Smooth muscle cell (in vitro differentiated cells): ENCODE results near the gene PSD4. TPM values are rescaled to one million over a fixed set of nuclear protein-coding genes. Genes with fewer than 3 reads are reported as not detected.

Experiments used
- DNase-seq: peaks from one replicate; lab custom pipeline; 2025; ENCODE audit not compliant: unreplicated experiment; lab: John Stamatoyannopoulos, UW
- H2AFZ ChIP-seq: fragments of 200-600 bp; sonication (generic); 2 replicates; pipeline ENCODE4 v1.6.0; 2016; ENCODE audit warnings: antibody characterized with exemption, low read depth, mild to moderate bottlenecking
- H3F3A ChIP-seq: fragments of 200-600 bp; sonication (generic); 2 replicates; pipeline ENCODE4 v1.6.0; 2017; ENCODE audit warnings: antibody characterized with exemption, low read depth
- H3K27ac ChIP-seq: fragments of 200-600 bp; sonication (generic); 2 replicates; pipeline ENCODE4 v1.5.1; 2016; ENCODE audit warnings: low read depth, mild to moderate bottlenecking
- H3K27me3 ChIP-seq: fragments of 200-600 bp; sonication (generic); 2 replicates; pipeline ENCODE4 v1.6.1; 2016; ENCODE audit warnings: low read depth, mild to moderate bottlenecking
- H3K36me3 ChIP-seq: fragments of 200-600 bp; sonication (generic); 2 replicates; pipeline ENCODE4 v1.5.1; 2016; ENCODE audit warnings: low read depth
- H3K4me1 ChIP-seq: fragments of 200-600 bp; sonication (generic); 2 replicates; pipeline ENCODE4 v1.5.1; 2016; ENCODE audit warnings: low read depth
- H3K4me2 ChIP-seq: fragments of 200-600 bp; sonication (generic); 2 replicates; pipeline ENCODE4 v1.6.0; 2016; ENCODE audit warnings: mild to moderate bottlenecking
- H3K4me3 ChIP-seq: fragments of 200-600 bp; sonication (generic); 2 replicates; pipeline ENCODE4 v1.5.1; 2016; ENCODE audit warnings: mild to moderate bottlenecking
- H3K79me2 ChIP-seq: fragments of 200-600 bp; sonication (generic); 2 replicates; pipeline ENCODE4 v1.6.0; 2016; ENCODE audit warnings: low read depth, mild to moderate bottlenecking
- H3K9ac ChIP-seq: fragments of 200-600 bp; sonication (generic); 2 replicates; pipeline ENCODE4 v1.6.0; 2016; ENCODE audit warnings: low read depth
- H3K9me3 ChIP-seq: fragments of 200-600 bp; sonication (generic); replicated peaks from 2 replicates; pipeline ENCODE4 v1.5.1; 2016; ENCODE audit warnings: low read depth
- H4K20me1 ChIP-seq: fragments of 200-600 bp; sonication (generic); 2 replicates; pipeline ENCODE4 v1.6.0; 2016; ENCODE audit warnings: low read depth
- WGBS: methylation state at CpG from one replicate; pipeline ENCODE4 v1.1.7; 2016; ENCODE audit warnings: low lambda C conversion rate; 5-methylcytosine and 5-hydroxymethylcytosine counted together
- polyA plus RNA-seq: library from polyadenylated mRNA; unstranded; fragments of >200 nt; fragmentation: Nextera tagmentation; extraction: Ambion mirVana; gene quantifications from 2 replicates; pipeline ENCODE4 v1.2.1, GENCODE V29; 2016
- total RNA-seq: library from RNA; depleted of rRNA; stranded (reverse); fragments of >200 nt; gene quantifications from 2 replicates; pipeline ENCODE4 v1.2.3, GENCODE V29; 2014
- TF ChIP-seq, protein P1 (sequence below): fragments of 200-600 bp; sonication (generic); IDR thresholded peaks from 2 replicates; pipeline ENCODE4 v1.5.1; 2017; ENCODE audit warnings: borderline replicate concordance, mild to moderate bottlenecking, antibody characterized with exemption; ENCODE audit not compliant: insufficient read depth, poor library complexity, severe bottlenecking

The PSD4 gene
- total and polyA plus RNA-seq, 2 experiments from 2014 or later, result 7.3 to 7.8 TPM

DNA sequence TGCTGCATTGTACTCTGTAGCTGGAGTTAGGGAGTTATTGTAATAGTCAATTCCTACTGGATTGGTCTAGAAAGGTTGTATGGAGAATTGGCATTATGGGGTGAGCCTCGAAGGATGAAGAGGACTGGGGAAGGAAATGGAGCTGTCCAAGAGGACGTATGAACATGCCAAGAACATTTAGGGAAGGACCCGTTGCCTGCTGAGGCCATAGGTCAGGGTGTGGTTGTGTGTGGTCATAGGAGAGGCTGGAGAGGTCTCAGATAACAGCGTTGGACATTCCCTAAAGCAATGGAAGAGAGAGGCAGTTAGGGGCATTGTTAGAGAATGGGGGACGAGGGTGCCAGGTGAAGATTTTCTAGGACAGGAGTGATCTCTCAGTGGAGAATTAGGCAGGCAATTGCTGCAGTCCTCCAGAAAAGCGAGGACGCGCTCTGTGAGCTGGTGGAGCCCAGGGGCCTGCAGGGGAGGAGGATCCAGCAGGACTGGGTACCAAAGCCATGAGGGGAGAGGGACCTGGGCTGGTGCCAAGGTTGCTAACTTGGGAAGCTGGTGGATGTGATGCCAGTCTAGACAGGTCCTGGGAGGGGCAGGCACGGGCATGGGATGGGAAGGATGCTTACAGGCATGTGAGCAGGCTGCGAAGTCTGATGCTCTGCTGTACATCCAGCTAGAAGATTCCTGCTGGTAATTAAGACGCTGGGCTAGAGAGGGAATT, 9.4 kb upstream of the PSD4 start:
- Histone ChIP-seq H3K27me3 (no peaks in the 10 kb centered on the region), H4K20me1 (no peaks in the 10 kb centered on the region), H3K9ac (no peak overlapping the region), H3K4me2 (no peak overlapping the region), H3K27ac (no peak overlapping the region), H3K4me3 (no peak overlapping the region), H2AFZ (no peak overlapping the region), H3K9me3 (no peaks in the 10 kb centered on the region), H3F3A (no peaks in the 10 kb centered on the region), H3K79me2 (no peaks in the 10 kb centered on the region), H3K36me3 (no peaks in the 10 kb centered on the region), H3K4me1 (no peaks in the 10 kb centered on the region)
- TF ChIP-seq, protein P1, sequence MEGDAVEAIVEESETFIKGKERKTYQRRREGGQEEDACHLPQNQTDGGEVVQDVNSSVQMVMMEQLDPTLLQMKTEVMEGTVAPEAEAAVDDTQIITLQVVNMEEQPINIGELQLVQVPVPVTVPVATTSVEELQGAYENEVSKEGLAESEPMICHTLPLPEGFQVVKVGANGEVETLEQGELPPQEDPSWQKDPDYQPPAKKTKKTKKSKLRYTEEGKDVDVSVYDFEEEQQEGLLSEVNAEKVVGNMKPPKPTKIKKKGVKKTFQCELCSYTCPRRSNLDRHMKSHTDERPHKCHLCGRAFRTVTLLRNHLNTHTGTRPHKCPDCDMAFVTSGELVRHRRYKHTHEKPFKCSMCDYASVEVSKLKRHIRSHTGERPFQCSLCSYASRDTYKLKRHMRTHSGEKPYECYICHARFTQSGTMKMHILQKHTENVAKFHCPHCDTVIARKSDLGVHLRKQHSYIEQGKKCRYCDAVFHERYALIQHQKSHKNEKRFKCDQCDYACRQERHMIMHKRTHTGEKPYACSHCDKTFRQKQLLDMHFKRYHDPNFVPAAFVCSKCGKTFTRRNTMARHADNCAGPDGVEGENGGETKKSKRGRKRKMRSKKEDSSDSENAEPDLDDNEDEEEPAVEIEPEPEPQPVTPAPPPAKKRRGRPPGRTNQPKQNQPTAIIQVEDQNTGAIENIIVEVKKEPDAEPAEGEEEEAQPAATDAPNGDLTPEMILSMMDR, result no peak
- 94% methylated on average over 11 of the region's 11 CpGs for whole genome bisulfite sequencing
- DNase-seq, result no peak

DNA sequence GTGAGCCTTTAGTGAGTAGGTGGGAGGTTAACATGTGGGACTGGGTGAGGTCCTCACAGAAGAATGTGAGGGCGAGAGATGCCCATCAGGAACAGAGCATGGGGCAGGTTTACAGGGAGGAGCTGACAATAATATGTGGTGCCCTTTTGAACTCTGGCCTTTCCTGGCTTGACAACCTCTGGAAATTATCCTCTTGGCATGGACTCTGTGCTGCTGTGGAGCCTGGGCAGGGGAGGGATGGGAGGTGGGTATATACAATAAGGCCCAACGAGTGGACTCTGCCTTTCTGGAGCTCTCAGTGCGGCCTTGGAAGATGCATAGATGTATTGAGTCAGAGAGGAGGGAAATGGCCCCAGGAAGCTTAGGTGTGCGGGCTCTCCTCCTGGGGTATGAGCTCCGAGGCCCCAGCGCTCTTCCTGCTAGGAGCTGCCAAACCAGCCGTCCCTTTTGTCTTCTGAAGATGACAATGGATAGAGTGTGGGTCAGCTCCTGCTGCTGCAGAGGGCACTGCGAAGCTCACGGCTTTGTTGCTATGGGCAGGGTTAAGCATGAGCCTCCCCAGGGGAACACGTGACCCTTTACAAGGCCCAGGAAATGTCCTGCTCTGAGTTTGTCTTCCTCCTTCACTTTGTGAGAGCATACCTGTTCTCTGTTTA, 8.7 kb upstream of the PSD4 start:
- WGBS, result 73% methylated on average over 10 of the region's 10 CpGs
- Histone ChIP-seq H3K79me2 (no peaks in the 10 kb centered on the region), H3K4me3 (no peak overlapping the region), H3K27me3 (no peaks in the 10 kb centered on the region), H3K4me1 (no peaks in the 10 kb centered on the region), H3K9me3 (no peaks in the 10 kb centered on the region), H3K9ac (no peak overlapping the region), H4K20me1 (no peaks in the 10 kb centered on the region), H2AFZ (no peak overlapping the region), H3K36me3 (no peaks in the 10 kb centered on the region), H3F3A (no peaks in the 10 kb centered on the region), H3K4me2 (no peak overlapping the region), H3K27ac (no peak overlapping the region)
- TF ChIP-seq, protein P1, result no peak
- DNase-seq, result no peak

DNA sequence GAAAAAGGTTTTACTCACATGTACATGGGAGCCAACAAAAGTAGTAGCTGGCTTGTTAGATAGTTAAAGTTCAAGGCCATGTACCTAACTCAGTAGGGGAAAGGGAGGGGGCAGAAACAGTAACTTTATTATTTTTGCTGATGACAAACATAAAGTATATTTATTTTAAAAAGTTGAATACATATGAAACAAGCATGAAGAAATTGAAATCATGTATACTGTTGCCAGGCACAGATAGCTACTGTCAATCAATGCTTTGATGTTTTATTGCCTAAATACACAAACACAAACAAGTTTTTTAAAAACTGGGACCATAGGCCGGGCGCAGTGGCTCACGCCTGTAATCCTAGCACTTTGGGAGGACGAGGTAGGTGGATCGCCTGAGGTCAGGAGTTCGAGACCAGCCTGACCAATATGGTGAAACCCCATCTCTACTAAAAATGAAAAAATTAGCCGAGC, 7.6 kb upstream of the PSD4 start:
- Histone ChIP-seq H3K4me3 (no peak overlapping the region), H2AFZ (no peak overlapping the region), H3K4me2 (no peak overlapping the region), H3K27ac (no peak overlapping the region), H3K9ac (no peak overlapping the region), H4K20me1 (no peaks in the 10 kb centered on the region), H3F3A (no peaks in the 10 kb centered on the region), H3K79me2 (no peaks in the 10 kb centered on the region), H3K27me3 (no peaks in the 10 kb centered on the region), H3K4me1 (no peaks in the 10 kb centered on the region), H3K36me3 (no peaks in the 10 kb centered on the region), H3K9me3 (no peaks in the 10 kb centered on the region)
- WGBS, result over 99% methylated on average over 7 of the region's 7 CpGs
- no peak for DNase-seq
- TF ChIP-seq, protein P1, result no peak
